Limb (tissue), 2 donors: ENCODE results near the gene SYNDIG1L.
A peak's percentile ranks its signal among the peaks of the same experiment; 100 is the strongest.

Source experiments
- DNase-seq, 2 donors: peaks; one replicate each; pipeline ENCODE4 v3.0.0-alpha.2; 2016; ENCODE audit errors: extremely low spot score in 2 of 2

Gene SYNDIG1L

GRCh38 chr14:74362361-74362915 is 63.6 kb downstream of the SYNDIG1L start:
- peak; percentile 76 to 82 for DNase-seq

GRCh38 chr14:74360163-74360562 is 65.8 kb downstream of the SYNDIG1L start:
- no peak for DNase-seq

- DNase-seq: no peak
These were observed 67.7 kb downstream of the SYNDIG1L start for GRCh38 chr14:74358176-74358829.

- no peak for DNase-seq
These were observed 68.4 kb downstream of the SYNDIG1L start for GRCh38 chr14:74357585-74357984.

- DNase-seq: no peak
These were observed 69.0 kb downstream of the SYNDIG1L start for GRCh38 chr14:74356892-74357575.
